ENCODE measurements around the gene CKS1B.

Gene CKS1B

GRCh38 chr1:154974102-154974807, at the start of gene CKS1B:
TSS of gene CKS1B (plus strand) at chr1:154974681. CDS start at chr1:154974746, 65 bp downstream.
- peak; percentile 99 to 100 for DNase-seq

- DNase-seq: no peak
Observed at GRCh38 chr1:154925335-154926170, 48.9 kb upstream of the CKS1B start.

DNA sequence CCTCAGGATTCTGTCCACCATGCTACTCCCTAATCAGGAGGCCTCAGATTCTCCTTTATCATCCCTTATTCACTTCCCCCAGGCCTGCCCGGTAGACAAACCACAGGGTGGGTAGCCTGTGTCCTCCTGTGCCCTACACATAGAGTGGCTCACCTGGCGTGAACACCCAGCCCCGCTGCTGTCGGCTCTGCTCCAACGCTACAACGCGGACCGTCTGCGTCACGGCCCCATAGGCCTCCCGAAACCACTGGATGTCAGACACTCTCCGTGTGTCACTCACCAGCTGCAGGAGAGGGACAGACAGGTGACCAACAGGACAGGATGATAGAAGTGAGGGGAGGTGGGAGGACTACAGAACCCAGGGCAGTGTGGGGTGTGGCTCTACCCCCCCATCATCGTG, 48.3 kb upstream of the CKS1B start:
- DNase-seq: no peak

DNA sequence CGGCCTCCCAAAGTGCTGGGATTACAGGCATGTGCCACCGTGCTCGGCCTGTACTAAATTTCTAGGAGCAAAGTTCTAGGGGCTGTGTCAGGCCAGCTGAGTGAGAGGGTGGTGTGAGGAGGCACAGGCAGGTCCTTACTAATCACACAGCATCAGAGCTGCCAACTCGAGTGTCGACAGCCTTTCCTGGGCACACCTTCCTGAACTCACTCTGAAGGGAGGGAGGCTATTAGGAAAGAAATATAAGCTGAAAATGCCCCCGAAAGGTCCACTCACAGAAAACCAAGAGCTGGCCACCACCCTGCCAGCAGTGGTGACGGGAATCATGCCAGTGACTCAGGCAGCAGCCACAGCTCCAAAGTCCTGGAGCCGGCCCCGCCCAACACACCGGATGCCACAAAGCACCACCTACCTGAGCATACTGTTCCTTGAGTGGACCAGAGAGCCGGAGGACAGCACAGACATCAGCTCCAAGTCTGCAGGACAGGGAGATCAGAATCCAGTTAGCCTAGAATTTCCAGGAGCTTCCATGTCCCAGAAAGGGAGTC, 42.5 kb upstream of the CKS1B start:
- no peak for DNase-seq

- no peak for DNase-seq
Observed at GRCh38 chr1:154934358-154934948, 40.0 kb upstream of the CKS1B start.

DNA sequence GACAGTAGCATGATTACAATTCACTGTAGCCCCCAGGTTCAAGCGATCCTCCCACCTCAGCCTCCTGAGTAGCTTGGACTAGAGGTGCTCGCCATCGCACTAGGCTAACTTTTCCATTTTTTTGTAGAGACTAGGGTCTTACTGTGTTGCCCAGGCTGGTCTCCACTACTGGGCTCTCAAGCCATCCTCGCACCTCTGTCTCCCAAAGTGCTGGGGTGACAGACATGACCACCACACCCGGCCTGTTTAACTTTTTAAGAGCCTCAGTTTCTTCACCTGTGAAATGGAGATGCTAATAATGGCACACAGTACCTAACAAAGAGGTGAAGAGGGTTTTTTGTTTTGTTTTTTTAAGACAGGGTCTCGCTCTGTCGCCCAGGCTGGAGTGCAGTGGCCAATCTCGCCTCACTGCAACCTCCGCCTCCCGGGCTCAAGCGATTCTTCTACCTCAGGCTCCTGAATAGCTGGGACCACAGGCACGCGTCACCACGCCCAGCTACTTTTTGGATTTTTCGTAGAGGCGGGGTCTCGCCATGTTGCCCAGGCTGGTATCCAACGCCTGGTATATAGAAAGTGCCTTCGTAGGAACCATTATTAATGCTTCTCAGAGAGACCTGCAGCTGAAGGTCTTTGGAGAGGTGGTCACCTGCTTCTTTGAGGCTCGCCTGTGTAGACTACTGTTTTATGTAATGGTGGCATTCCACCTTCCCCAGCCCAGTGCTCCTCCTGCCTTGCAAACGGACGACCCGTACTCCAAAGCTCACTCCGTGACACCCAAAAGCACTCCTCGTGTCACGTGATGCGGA, 38.5 kb upstream of the CKS1B start:
- no peak for DNase-seq

DNA sequence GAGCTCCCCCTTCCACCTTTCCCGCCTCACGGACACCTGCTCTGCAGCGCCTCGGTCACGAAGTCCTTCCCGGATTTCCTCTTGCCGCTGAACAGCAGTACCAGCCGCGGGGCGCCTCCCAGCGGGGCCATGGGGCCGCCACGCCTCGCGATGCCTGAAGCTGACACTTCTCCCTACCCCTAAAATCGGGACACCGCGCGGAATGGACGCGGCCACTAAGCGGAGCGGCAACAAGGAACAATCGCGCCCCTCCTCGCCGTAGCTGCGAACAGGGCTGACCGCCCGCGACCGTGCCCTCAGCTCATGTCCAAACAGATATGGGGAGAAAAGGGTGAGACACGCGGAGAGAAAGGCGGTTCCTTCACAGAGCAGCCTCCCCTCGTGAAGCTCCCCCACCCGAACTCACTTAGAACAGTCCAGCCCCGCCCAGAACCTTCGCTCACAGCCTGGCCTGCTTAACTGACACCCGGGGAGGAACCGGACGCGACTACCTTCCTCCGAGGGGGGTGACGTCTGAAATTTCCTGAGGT, 37.9 kb upstream of the CKS1B start, which contains the start of gene PMVK:
Gene PMVK (minus strand): TSS at position 165 of the 530 bp plus-strand sequence. CDS start 34 bp downstream, at position 131.
- peak; percentile 95 to 97 for DNase-seq

DNA sequence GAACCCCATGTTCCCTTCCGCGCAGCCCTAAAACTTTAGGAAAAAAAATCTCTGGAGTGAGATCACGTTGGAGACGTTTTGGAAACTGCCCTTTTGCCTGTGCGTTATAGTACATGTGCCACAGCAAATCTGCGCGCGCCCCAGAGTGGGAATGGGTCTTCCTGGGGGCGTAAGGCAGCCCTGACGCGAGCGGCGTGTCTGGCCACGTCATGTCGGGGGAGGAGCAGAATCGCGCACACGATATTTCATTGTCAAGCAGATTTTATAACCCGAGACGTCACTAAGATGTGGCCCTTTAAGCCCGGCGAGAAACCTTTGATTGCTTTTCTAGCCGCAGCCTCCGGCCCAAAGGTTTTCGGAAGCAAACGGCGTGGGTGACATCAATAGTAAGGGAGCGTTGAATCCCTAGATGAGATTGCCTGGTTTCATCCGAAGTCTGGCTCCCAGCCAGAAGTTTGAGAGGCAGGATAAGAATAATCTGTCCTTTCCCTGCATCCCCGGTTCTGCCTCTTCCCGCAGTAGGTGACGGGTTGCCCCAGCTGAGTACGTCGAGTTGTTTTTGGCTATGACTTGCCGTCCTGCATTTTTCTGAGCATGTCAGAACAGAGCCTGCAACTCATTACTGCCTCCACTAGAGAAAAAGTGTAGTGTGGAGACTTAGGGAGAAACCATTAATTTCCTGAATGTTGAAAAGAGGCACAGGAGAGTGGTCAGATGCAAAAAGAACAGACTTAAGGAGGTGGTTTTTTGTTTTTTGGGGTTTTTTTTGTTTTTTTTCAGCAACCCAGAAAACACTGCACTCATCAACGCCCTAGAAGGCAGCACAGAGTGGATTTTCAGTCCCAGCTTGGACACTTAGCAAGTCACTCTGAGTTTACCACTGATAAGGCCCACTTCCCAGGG, 37.1 kb upstream of the CKS1B start:
- DNase-seq: peak; percentile 94 to 95

- no peak for DNase-seq
Observed at GRCh38 chr1:154937988-154938386, 36.5 kb upstream of the CKS1B start.

GRCh38 chr1:154938604-154939399, 35.7 kb upstream of the CKS1B start:
- DNase-seq: no peak

DNA sequence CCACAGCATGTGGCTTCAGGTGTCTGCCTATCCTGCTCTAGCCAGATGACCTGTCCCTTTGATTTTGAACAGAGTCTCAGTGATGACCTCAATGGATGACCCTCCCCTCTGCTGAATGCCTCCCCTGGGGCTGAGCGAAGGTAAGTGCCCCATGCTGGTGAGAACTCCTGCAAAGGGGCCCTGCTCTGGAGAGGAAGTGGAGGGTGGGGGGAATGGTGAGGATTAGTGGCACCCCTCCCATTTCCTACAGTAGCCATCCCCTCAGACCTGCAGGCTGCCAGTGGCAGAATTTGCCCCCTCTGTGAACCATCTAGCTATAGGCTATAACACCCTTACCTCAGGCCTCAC, 34.3 kb upstream of the CKS1B start:
- DNase-seq: peak in 1 of 2 donors; percentile 32

- no peak for DNase-seq
Observed at GRCh38 chr1:154940651-154941194, 33.8 kb upstream of the CKS1B start.

DNA sequence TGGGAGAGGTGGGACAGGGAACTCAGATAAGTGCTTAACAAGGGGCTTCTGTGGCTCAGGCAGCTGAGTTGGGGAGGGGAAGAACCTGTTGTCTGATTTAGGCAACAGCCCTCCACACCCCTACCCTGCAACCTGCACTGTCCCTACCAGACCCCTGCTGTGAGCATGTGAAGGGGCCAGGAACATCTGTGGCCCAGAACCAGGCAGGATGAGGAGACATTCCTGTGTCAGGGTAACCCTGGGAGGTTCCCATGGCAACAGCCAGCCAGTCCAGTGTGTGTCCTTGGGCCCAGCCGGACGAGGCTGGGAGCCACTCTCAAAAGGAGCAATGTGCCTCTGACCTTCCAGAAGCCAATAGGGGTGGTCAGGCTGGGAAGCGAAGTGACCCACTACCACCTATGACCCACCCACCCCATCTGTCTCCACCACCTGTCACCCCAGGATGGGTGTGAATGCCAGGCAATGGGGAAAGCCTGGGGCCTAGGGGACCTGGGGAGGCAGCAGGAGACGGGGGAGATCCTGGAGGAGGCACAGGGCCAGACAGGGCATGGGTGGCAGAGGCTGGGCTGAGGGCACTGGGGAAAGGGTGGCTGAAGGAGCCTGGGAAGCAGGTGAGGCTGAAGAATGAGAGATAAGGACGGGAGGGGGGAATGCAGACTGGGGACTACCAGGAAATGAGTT, 33.0 kb upstream of the CKS1B start:
- no peak for DNase-seq

- peak; percentile 33 to 52 for DNase-seq
Observed at GRCh38 chr1:154943649-154944400, 30.7 kb upstream of the CKS1B start.

DNA sequence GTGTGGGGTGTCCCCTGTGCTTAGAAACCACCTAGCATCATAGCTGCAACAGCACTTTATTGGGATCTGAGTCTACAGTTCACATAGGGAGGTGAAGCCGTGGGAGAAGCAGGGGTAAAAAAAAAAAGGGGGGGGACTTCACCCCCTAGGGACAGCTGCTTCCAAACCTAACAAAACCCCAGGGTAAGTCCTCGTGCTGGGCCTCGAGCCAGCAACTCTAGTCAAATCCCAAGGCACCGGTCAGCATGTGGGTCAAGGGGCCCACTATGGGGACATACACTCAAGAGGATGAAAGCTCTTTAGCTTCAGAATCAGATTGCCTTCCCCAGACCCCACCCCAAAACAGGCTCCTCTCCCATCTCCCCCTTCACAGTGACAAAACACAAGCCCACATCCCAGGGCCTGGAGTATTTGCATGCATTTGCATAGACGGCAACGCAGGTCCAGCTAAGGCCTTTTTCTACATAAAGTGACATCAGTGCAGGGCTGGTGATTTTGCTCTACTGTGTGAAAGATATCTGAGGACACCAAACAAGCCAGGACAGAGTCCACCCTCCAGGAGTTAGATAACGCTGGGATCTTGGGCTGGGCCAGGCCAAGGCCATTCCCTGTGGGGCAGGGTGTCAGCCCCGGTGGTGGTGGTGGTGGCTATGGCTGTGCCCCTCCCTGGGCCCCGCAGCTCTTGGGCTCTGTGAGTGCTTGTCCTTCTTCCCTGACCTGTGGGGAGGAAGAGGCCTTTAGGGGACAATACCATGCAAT, 29.9 kb upstream of the CKS1B start:
- no peak for DNase-seq

DNA sequence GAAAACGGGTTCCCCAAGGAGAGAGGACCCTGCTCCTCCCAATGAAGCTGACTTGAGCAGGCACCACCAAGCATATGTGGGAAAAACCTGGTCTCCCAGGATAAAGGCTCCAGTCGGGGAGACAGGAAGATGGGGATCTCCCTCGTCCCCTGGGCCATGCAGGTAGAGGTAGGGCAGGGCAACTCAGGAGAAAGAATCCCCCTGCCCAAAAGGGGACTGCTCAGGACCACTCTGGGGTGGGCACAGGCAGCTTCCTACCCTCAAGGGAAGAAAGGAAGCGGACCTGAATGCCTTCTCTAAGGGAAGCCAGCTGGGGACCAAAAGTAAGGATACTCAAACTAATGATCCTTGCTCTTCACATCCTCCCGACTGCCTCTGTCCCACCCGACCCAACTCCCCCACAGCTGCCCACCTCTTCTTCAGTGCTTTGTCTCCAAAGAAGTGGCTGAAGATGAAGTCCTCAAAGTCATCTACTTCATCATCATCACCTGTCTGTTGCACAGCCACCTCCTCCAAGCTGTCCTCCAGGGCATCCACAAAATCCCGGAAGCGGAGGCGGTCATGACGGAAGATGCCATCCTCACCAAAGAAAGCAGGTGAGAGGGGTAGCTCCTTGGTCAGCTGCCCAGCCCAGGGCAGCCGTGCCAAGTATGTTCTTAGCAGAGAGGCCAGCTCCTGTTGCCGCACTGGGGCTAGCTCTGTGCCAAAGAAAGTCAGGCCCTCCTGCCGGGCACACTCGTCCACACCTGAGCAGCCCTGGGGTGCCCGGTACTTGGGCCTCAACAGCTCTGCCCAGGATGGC, 29.1 kb upstream of the CKS1B start:
- DNase-seq: no peak
